Ovary (tissue), 9 donors: ENCODE data around the gene COL25A1. TPM values are rescaled to one million over a fixed set of nuclear protein-coding genes. Genes with fewer than 3 reads are reported as not detected.

ENCODE experiments used
- DNase-seq, 5 donors: peaks; one replicate each; pipeline ENCODE4 v3.0.0-alpha.2; 2019 to 2020
- H3K27ac ChIP-seq, 2 donors: fragments of 200-600 bp; one replicate each; pipeline versions ENCODE4 v1.5.1 to v1.8.0; 2019 to 2022
- H3K27me3 ChIP-seq: fragments of 200-600 bp; one replicate; pipeline ENCODE4 v1.8.0; 2022
- H3K36me3 ChIP-seq: fragments of 200-600 bp; sonication (generic); one replicate; pipeline ENCODE4 v1.5.1; 2019
- H3K4me1 ChIP-seq: one replicate; pipeline ENCODE4 v1.8.1; 2013; ENCODE audit warnings: mild to moderate bottlenecking, moderate library complexity; ENCODE audit not compliant: insufficient read depth
- H3K4me3 ChIP-seq: fragments of 200-600 bp; sonication (generic); one replicate; pipeline ENCODE4 v1.5.1; 2017
- H3K9me3 ChIP-seq, 2 donors: fragments of 200-600 bp in 1 of 2; sonication (generic) in 1 of 2; one replicate each; pipeline versions ENCODE4 v1.5.1 to v1.8.1; 2013 to 2019; ENCODE audit warnings: mild to moderate bottlenecking in 1 of 2, moderate library complexity in 1 of 2
- EP300 ChIP-seq: sonication (generic); formaldehyde crosslinking; IDR thresholded peaks from one replicate; pipeline ENCODE4 v1.6.1; 2017; ENCODE audit warnings: antibody characterized with exemption
- POLR2A ChIP-seq: fragments of 450-650 bp; IDR thresholded peaks from one replicate; pipeline ENCODE4 v1.6.1; 2017; ENCODE audit warnings: antibody characterized with exemption, mild to moderate bottlenecking, moderate library complexity
- WGBS, 3 donors: extraction: QIAGEN DNeasy Blood & Tissue Kit in 1 of 3; methylation state at CpG; one replicate each; pipeline versions ENCODE4 v1.1.5 to v1.1.7; 2013 to 2017; 5-methylcytosine and 5-hydroxymethylcytosine counted together
- intact Hi-C, 4 donors: fragments of 100-400 bp; cut with DNase I; formaldehyde crosslinking; loops; one replicate each; pipeline versions ENCODE4 v1.11.0 to v1.15.1; 2022 to 2023
- polyA plus RNA-seq, 2 donors: library from polyadenylated mRNA; stranded (reverse); fragments of 200-250 nt in 1 of 2; fragments of 350-450 nt in 1 of 2; fragmentation: Illumina TruSeq in 1 of 2; extraction: RNeasy Lipid Tissue Mini Kit (QIAGEN cat#74804) in 1 of 2; gene quantifications; one replicate each; pipeline ENCODE4 v1.2.3, GENCODE V29; 2013 to 2014
- total RNA-seq, 7 donors: library from RNA; depleted of rRNA in 2 of 7; stranded (reverse); fragments of >200 nt in 2 of 7; fragmentation: NEBNext Ultra II Directional in 3 of 7; extraction: Animal tissue kit (Norgen Biotek cat#: 25700) in 3 of 7; gene quantifications; one replicate each; pipeline versions ENCODE4 v1.1.0 to v1.2.4, GENCODE V29; 2016 to 2023
- TF ChIP-seq, protein P1 (sequence below), 3 donors: fragments of 450-650 bp in 2 of 3; fragments of 200-600 bp in 1 of 3; IDR thresholded peaks; one replicate each; pipeline versions ENCODE4 v1.5.1 to v1.8.0; 2016 to 2022; ENCODE audit warnings: antibody characterized with exemption in 3 of 3, mild to moderate bottlenecking in 1 of 3
- donor health status: DM: no; HTN: no; CAD: no; lungs with moderate emphysema.
- donor health status: DM: no; HTN: no; CAD: no.
- donor health status: Bipolar disorder and iron deficiency.
- donor health status: DM: yes; HTN: yes; CAD: no.
- donor health status: DM: no; HTN: no; CAD: no.
- donor health status: DM: yes; HTN: yes; CAD: no.

The COL25A1 gene
- total and polyA plus RNA-seq, 9 donors: 0.25 to 3.2 (median 0.77) TPM

DNA sequence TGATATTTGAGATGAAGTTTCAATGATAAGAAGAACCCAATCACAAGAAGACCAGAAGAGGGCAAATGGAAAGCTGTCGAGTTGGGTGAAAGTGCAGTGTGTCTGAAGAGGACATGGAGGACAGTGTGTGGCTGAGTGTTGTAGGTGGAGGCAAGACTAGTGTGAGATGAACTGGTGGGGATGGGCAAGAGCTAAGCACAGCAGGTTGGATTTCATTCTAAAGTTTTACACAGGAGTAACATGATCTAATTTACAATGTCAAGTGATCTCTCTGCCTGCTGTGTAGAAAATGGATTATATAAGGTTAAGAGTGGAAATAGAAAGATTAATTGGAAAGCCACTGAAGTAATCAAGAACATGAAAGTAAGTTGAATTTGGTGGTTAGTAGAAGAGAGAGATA, 331.0 kb downstream of the COL25A1 start:
- intact Hi-C loops: no loop called here
- Histone ChIP-seq H3K27ac (no peak overlapping the region), H3K4me1 (no peaks in the 10 kb centered on the region), H3K36me3 (no peaks in the 10 kb centered on the region), H3K9me3 (no peaks in the 10 kb centered on the region), H3K27me3 (no peaks in the 10 kb centered on the region), H3K4me3 (no peak overlapping the region)
- no peak for DNase-seq
- TF ChIP-seq, protein P1, sequence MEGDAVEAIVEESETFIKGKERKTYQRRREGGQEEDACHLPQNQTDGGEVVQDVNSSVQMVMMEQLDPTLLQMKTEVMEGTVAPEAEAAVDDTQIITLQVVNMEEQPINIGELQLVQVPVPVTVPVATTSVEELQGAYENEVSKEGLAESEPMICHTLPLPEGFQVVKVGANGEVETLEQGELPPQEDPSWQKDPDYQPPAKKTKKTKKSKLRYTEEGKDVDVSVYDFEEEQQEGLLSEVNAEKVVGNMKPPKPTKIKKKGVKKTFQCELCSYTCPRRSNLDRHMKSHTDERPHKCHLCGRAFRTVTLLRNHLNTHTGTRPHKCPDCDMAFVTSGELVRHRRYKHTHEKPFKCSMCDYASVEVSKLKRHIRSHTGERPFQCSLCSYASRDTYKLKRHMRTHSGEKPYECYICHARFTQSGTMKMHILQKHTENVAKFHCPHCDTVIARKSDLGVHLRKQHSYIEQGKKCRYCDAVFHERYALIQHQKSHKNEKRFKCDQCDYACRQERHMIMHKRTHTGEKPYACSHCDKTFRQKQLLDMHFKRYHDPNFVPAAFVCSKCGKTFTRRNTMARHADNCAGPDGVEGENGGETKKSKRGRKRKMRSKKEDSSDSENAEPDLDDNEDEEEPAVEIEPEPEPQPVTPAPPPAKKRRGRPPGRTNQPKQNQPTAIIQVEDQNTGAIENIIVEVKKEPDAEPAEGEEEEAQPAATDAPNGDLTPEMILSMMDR (IDR thresholded peaks at IDR 0.05): no peak
- TF ChIP-seq EP300 (no peak), POLR2A (no peak)
- 0% methylated on average over 1 of the region's 1 CpG for WGBS, 3 donors

DNA sequence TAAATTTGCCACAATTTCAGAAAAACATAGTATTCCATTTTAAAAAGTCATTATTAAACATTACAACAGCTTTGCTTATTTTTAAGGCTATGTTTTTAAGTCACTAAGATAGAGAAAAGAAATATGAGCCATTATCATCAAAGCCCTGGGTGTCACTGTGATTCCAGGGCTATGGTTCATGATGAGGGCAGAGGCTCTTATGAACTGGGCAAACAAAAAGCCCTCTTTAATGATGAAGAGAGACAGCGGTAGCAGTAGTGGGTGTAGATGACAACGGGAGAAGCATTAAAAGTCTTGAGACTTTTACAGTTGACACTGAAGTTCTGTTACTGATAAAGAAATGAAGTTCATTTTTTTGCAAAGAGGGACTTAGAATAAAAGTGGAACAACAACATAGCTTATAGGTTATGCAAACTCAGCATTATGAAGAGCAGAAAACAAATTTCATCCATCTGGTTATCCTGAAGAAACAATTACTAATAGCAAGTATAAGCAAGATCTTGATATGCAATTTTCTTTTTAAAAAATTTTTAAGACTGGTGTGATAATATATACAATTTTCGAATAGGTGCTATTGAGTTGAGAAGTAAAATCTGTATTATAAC, 336.9 kb downstream of the COL25A1 start:
- TF ChIP-seq, protein P1 (IDR thresholded peaks at IDR 0.05): no peak
- TF ChIP-seq POLR2A (no peak), EP300 (no peak)
- Histone ChIP-seq H3K4me1 (no peaks in the 10 kb centered on the region), H3K27me3 (no peaks in the 10 kb centered on the region), H3K4me3 (no peak overlapping the region), H3K36me3 (no peaks in the 10 kb centered on the region), H3K27ac (no peak overlapping the region), H3K9me3 (no peaks in the 10 kb centered on the region)
- no peak for DNase-seq
- 51 to 58% (median 53%) methylated on average over 3 of the region's 3 CpGs for whole genome bisulfite sequencing, 3 donors
- intact Hi-C loops: no loop called here

DNA sequence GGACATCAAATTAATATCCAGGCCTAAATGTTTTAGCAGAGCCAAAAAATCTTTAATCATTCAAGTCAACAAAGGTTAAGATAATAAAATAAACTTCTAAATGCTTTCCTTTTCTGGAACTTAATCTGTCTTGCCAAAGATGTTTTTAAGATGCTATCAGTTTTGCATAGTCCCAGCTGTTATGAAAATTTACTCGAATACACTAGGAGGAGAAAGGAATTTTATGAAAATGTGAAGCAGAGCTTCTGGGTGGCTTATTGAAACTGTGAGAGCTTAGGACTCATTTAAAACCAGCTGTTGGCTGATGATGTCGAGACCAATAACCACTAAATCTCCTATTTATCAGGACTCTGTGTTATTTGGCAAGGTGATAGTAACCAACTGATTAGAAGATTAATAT, 337.4 kb downstream of the COL25A1 start:
- intact Hi-C loops: no loop called here
- 7 to 14% (median 10%) methylated on average over 2 of the region's 2 CpGs for WGBS, 3 donors

DNA sequence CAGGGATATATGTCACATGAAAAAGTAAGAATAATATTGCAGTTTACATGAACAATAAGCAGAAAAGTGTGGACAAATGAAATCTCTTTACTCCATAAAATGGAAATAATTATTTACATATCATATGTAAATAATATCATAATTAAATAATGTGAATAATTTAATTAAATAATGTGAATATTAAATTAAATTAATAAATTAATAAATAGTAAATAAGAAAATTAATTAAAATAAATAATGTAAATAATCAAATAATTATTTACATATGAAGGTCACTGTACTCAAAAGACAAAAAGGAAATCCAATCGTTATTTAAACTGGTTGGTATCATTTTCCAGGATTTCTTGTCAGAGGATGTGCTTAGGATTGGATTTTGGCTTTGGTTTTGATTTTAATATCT, 338.5 kb downstream of the COL25A1 start:
- Histone ChIP-seq H3K36me3 (no peaks in the 10 kb centered on the region), H3K27ac (no peak overlapping the region), H3K27me3 (no peaks in the 10 kb centered on the region), H3K4me3 (no peak overlapping the region), H3K4me1 (no peaks in the 10 kb centered on the region), H3K9me3 (no peaks in the 10 kb centered on the region)
- intact Hi-C loops: no loop called here
- WGBS, 3 donors: 80 to 92% (median 92%) methylated on average over 1 of the region's 1 CpG
- no peak for DNase-seq
- TF ChIP-seq, protein P1 (IDR thresholded peaks at IDR 0.05): no peak

More for the DNA sequence above, 337.4 kb downstream of the COL25A1 start:
- Histone ChIP-seq H3K27me3 (no peaks in the 10 kb centered on the region), H3K27ac (no peak overlapping the region), H3K4me3 (no peak overlapping the region), H3K9me3 (no peaks in the 10 kb centered on the region), H3K4me1 (no peaks in the 10 kb centered on the region), H3K36me3 (no peaks in the 10 kb centered on the region)
- DNase-seq: no peak
- TF ChIP-seq EP300: no peak
- no peak for TF ChIP-seq POLR2A

DNA sequence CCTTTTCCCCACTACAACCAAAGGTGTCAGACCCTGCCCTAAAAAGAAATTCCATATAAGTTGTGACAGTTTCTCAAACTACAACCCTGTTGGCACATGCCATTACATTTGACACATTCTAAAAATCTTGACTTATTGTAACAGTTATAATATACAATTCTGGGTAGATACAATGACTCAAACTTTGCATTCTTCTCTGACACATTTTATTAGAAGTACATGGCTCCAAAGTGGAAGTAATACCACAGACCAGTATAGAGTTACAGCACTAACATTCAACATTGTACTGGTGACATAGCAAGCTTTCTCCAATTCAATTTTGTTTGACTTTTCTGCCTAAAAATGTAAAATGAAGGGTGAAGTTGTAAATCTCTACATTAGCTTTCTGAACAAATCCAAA, 343.0 kb downstream of the COL25A1 start:
- Histone ChIP-seq H3K4me3 (no peak overlapping the region), H3K36me3 (no peaks in the 10 kb centered on the region), H3K9me3 (no peaks in the 10 kb centered on the region), H3K27ac (no peak overlapping the region), H3K4me1 (no peaks in the 10 kb centered on the region), H3K27me3 (peaks cover 5% of the 10 kb centered on the region)
- intact Hi-C loops: no loop called here
- no peak for DNase-seq
- TF ChIP-seq EP300: no peak
- TF ChIP-seq, protein P1 (IDR thresholded peaks at IDR 0.05): no peak
- TF ChIP-seq POLR2A: no peak
